ENCODE measurements around the gene IREB2.

DNA sequence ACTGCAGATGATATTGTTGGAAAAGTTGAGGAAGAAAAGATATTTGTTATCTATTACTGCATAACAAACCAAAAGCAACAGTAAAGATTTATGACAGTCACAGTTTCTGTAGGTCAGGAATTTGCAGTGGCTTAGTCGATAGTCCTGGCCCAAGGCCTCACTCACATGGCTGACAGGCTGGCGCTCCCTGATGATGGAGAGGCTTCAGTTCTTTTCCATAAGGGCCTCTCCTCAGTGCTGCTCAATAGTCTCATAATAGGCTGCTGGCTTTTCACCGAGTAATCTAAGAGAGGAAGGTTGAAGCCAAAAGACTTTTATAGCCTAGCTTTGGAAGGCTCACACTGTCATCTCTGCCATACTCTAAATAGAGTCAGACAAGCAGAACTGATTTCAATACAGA lies 17.7 kb downstream of the IREB2 start:
- no peak for TF ChIP-seq TCF4 (CRISPR knock-in tag; IDR thresholded peaks at IDR 0.05; ENCODE audit: borderline replicate concordance)
- TF ChIP-seq PPARA (CRISPR knock-in tag; IDR thresholded peaks at IDR 0.05; ENCODE audit: borderline replicate concordance), result no peak
- TF ChIP-seq ZFP3 (CRISPR knock-in tag; IDR thresholded peaks at IDR 0.05), result no peak
- TF ChIP-seq, protein P1, sequence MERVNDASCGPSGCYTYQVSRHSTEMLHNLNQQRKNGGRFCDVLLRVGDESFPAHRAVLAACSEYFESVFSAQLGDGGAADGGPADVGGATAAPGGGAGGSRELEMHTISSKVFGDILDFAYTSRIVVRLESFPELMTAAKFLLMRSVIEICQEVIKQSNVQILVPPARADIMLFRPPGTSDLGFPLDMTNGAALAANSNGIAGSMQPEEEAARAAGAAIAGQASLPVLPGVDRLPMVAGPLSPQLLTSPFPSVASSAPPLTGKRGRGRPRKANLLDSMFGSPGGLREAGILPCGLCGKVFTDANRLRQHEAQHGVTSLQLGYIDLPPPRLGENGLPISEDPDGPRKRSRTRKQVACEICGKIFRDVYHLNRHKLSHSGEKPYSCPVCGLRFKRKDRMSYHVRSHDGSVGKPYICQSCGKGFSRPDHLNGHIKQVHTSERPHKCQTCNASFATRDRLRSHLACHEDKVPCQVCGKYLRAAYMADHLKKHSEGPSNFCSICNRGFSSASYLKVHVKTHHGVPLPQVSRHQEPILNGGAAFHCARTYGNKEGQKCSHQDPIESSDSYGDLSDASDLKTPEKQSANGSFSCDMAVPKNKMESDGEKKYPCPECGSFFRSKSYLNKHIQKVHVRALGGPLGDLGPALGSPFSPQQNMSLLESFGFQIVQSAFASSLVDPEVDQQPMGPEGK (CRISPR knock-in tag; IDR thresholded peaks at IDR 0.05; ENCODE audit: borderline replicate concordance), result no peak
- no peak for TF ChIP-seq TOX (CRISPR knock-in tag; IDR thresholded peaks at IDR 0.05; ENCODE audit: borderline replicate concordance)
